Liver (tissue), 9 donors: ENCODE results near the gene AP1M2. TPM values are rescaled to one million over a fixed set of nuclear protein-coding genes. Genes with fewer than 3 reads are reported as not detected.

Experiments used
- DNase-seq: peaks from one replicate; pipeline ENCODE4 v3.0.0-alpha.2; 2017; ENCODE audit warnings: low spot score
- H3K27ac ChIP-seq, 2 donors: one replicate each; pipeline ENCODE4 v1.7.0; 2013; ENCODE audit warnings: inconsistent platforms in 2 of 2, low read length in 2 of 2, control low read depth in 1 of 2, low read depth in 1 of 2, mild to moderate bottlenecking in 1 of 2
- H3K27me3 ChIP-seq, 4 donors: one replicate each; pipeline versions ENCODE4 v1.6.1 to v1.7.0; 2013; ENCODE audit warnings: low read length in 3 of 4, inconsistent platforms in 1 of 4, mild to moderate bottlenecking in 1 of 4, moderate library complexity in 1 of 4; ENCODE audit not compliant: control insufficient read depth in 4 of 4, insufficient read depth in 4 of 4
- H3K36me3 ChIP-seq, 4 donors: one replicate each; pipeline versions ENCODE4 v1.6.1 to v1.7.0; 2013; ENCODE audit warnings: low read length in 3 of 4, mild to moderate bottlenecking in 3 of 4, low read depth in 1 of 4, moderate library complexity in 1 of 4; ENCODE audit not compliant: control insufficient read depth in 4 of 4, insufficient read depth in 3 of 4
- H3K4me1 ChIP-seq, 4 donors: one replicate each; pipeline versions ENCODE4 v1.6.1 to v1.7.0; 2013; ENCODE audit warnings: low read length in 3 of 4, mild to moderate bottlenecking in 3 of 4, moderate library complexity in 1 of 4; ENCODE audit not compliant: control insufficient read depth in 4 of 4, insufficient read depth in 4 of 4
- H3K4me3 ChIP-seq, 3 donors: one replicate each; pipeline versions ENCODE4 v1.6.1 to v1.7.0; 2013; ENCODE audit warnings: low read length in 3 of 3, control low read depth in 1 of 3, low read depth in 1 of 3, mild to moderate bottlenecking in 1 of 3
- H3K9ac ChIP-seq, 2 donors: one replicate each; pipeline ENCODE4 v1.7.0; 2013; ENCODE audit warnings: low read length in 2 of 2, mild to moderate bottlenecking in 2 of 2, moderate library complexity in 2 of 2, control low read depth in 1 of 2, low read depth in 1 of 2
- H3K9me3 ChIP-seq, 4 donors: one replicate each; pipeline versions ENCODE4 v1.6.1 to v1.7.0; 2013; ENCODE audit warnings: low read length in 3 of 4; ENCODE audit not compliant: control insufficient read depth in 4 of 4
- FOXA1 ChIP-seq: IDR thresholded peaks from 2 replicates; pipeline ENCODE4 v1.6.1; 2016; ENCODE audit warnings: antibody characterized with exemption
- FOXA2 ChIP-seq: IDR thresholded peaks from 2 replicates; pipeline ENCODE4 v1.6.1; 2016; ENCODE audit warnings: antibody characterized with exemption
- GABPA ChIP-seq, 2 donors: IDR thresholded peaks in 1 of 2; conservative IDR thresholded peaks in 1 of 2; 2 replicates each; pipeline ENCODE4 v1.6.1; 2016; ENCODE audit warnings: antibody characterized with exemption in 2 of 2, mild to moderate bottlenecking in 1 of 2, moderate library complexity in 1 of 2
- HNF4A ChIP-seq, 2 donors: conservative IDR thresholded peaks; 2 replicates each; pipeline ENCODE4 v1.6.1; 2016; ENCODE audit warnings: antibody characterized with exemption in 2 of 2, mild to moderate bottlenecking in 2 of 2
- HNF4G ChIP-seq: IDR thresholded peaks from 2 replicates; pipeline ENCODE4 v1.6.1; 2016; ENCODE audit warnings: antibody characterized with exemption
- NR2F2 ChIP-seq: IDR thresholded peaks from 2 replicates; pipeline ENCODE4 v1.6.1; 2016; ENCODE audit warnings: antibody characterized with exemption
- RAD21 ChIP-seq, 2 donors: IDR thresholded peaks; 2 replicates each; pipeline ENCODE4 v1.6.1; 2016; ENCODE audit warnings: antibody characterized with exemption in 2 of 2, mild to moderate bottlenecking in 2 of 2
- RXRA ChIP-seq, 2 donors: IDR thresholded peaks; 2 replicates each; pipeline ENCODE4 v1.6.1; 2017 to 2018; ENCODE audit warnings: antibody characterized with exemption in 2 of 2, mild to moderate bottlenecking in 1 of 2
- SP1 ChIP-seq: IDR thresholded peaks from 2 replicates; pipeline ENCODE4 v1.6.1; 2018; ENCODE audit warnings: antibody characterized with exemption, mild to moderate bottlenecking
- TAF1 ChIP-seq: conservative IDR thresholded peaks from 2 replicates; pipeline ENCODE4 v1.6.1; 2016; ENCODE audit warnings: antibody characterized with exemption, mild to moderate bottlenecking
- YY1 ChIP-seq: IDR thresholded peaks from 2 replicates; pipeline ENCODE4 v1.6.1; 2016; ENCODE audit warnings: antibody characterized with exemption, mild to moderate bottlenecking
- WGBS: extraction: QIAGEN DNeasy Blood & Tissue Kit; methylation state at CpG from one replicate; pipeline ENCODE4 v1.1.7; 2013; 5-methylcytosine and 5-hydroxymethylcytosine counted together
- polyA plus RNA-seq, 2 donors: library from polyadenylated mRNA; stranded (reverse) in 1 of 2; unstranded in 1 of 2; fragments of 200-250 nt in 1 of 2; fragments of >200 nt in 1 of 2; fragmentation: Nextera tagmentation in 1 of 2; extraction: Ambion mirVana in 1 of 2; gene quantifications; one replicate each; pipeline versions ENCODE4 v1.2.1 to v1.2.3, GENCODE V29; 2013 to 2015
- total RNA-seq, 2 donors: library from RNA; depleted of rRNA; stranded (reverse); fragments of >200 nt; gene quantifications; one replicate each; pipeline ENCODE4 v1.2.3, GENCODE V29; 2014
- TF ChIP-seq, protein P1 (sequence below): IDR thresholded peaks from 2 replicates; pipeline ENCODE4 v1.6.1; 2016; ENCODE audit warnings: antibody characterized with exemption, mild to moderate bottlenecking
- TF ChIP-seq, protein P2 (sequence below): IDR thresholded peaks from 2 replicates; pipeline ENCODE4 v1.6.1; 2016; ENCODE audit warnings: antibody characterized with exemption
- TF ChIP-seq, protein P3 (sequence below): IDR thresholded peaks from 2 replicates; pipeline ENCODE4 v1.6.1; 2016; ENCODE audit warnings: antibody characterized with exemption
- TF ChIP-seq, protein P4 (sequence below): IDR thresholded peaks from 2 replicates; pipeline ENCODE4 v1.6.1; 2016; ENCODE audit warnings: antibody characterized with exemption
- donor health status: healthy.
- donor health status: healthy.
- donor health status: healthy.
- donor health status: healthy.
- donor health status: healthy.

Gene AP1M2
- total and polyA plus RNA-seq, 4 donors: 0.42 to 1.3 (median 0.70) TPM

DNA sequence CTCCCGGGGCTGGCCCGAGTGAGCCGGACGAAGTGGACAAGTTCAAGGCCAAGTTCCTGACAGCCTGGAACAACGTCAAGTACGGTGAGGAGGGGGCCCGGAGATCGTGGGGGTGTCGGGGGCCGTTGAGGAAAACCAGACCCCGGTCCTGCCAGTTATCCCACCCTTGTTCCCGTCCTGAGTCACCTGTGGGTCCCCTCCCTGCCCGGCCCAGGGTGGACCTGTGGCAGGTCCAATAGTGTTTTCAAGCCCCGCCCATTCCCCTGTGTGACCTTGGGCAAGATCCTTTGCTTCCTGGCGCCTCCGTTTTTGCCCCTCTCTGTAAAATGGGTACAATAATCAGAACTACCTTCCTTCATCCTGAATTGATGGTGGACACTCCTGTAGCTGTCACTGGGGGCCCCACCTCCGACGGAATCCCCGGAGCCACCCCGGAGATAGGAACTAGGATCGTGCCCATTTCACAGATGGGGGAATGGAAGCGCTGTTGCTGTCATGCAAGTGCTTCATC is 42.8 kb downstream of the AP1M2 start:
- TF ChIP-seq RAD21 (IDR thresholded peaks at IDR 0.05): no peak
- peak; percentile 39 to 53 for TF ChIP-seq HNF4A (conservative IDR thresholded peaks at IDR 0.05)
- Histone ChIP-seq H3K9me3 (no peaks in the 10 kb centered on the region), H3K4me1 (peaks cover 8 to 22% (median 14%) of the 10 kb centered on the region in 4 donors), H3K4me3 (peak overlapping the region; percentile 76 to 99 (median 91)), H3K9ac (peak overlapping the region; percentile 71 to 72), H3K27ac (peak overlapping the region; percentile 42 to 77), H3K27me3 (no peaks in the 10 kb centered on the region), H3K36me3 (peaks cover 8 to 20% (median 15%) of the 10 kb centered on the region in 4 donors)
- WGBS: 21% methylated on average over 22 of the region's 22 CpGs
- peak; percentile 72 for DNase-seq

DNA sequence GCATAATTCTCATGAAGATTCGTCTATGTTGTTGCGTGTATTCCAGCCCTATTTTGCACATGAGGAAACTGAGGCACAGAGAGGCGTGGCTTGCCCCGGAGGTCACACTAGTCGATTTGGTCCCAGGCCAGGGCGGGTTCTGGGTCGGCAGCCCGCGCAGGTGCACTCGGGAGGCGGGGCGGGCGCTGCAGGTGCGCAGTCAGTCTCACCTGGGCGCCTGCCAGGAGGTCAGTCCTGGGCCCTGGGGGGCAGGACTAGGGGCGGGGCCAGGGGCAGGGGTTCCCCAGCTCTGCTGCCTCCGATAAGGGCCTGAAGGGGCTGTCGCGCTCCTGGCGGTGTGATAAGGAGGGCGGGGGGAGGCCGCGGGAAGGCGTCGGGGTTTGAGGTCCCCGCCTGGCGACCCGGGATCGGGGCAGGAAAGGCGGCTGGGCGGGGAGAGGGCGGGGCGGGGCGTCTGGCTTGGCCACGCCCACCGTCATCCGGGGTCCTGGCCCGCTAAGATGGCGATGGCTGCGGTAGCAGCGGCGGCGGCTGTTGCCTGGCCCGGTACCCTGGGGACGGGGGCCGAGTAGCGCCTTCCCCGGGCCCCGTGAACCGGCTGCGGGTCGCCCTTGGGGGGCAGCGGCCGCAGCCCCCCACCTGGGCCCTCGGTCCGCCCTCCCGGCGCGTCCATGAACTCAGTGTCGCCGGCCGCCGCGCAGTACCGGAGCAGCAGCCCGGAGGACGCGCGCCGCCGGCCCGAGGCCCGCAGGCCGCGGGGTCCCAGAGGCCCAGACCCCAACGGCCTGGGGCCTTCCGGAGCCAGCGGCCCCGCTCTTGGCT is 43.5 kb downstream of the AP1M2 start, which contains the start of gene ATG4D:
Gene ATG4D, plus strand, starts transcription at position 485 of the 822 bp plus-strand sequence. Its CDS starts 187 bp downstream, at position 672.
- Histone ChIP-seq H3K4me1 (peaks cover 8 to 22% (median 14%) of the 10 kb centered on the region in 4 donors), H3K9me3 (no peaks in the 10 kb centered on the region), H3K4me3 (peak within 1 kb of the TSS; percentile 76 to 99 (median 91)), H3K9ac (peak within 1 kb of the TSS; percentile 71 to 72), H3K36me3 (peaks cover 5 to 14% (median 11%) of the 10 kb centered on the region in 4 donors), H3K27me3 (no peaks in the 10 kb centered on the region), H3K27ac (peak within 1 kb of the TSS; percentile 42 to 77)
- TF ChIP-seq YY1 (peak; percentile 88), SP1 (peak; percentile 14), TAF1 (no peak)
- TF ChIP-seq, protein P1, sequence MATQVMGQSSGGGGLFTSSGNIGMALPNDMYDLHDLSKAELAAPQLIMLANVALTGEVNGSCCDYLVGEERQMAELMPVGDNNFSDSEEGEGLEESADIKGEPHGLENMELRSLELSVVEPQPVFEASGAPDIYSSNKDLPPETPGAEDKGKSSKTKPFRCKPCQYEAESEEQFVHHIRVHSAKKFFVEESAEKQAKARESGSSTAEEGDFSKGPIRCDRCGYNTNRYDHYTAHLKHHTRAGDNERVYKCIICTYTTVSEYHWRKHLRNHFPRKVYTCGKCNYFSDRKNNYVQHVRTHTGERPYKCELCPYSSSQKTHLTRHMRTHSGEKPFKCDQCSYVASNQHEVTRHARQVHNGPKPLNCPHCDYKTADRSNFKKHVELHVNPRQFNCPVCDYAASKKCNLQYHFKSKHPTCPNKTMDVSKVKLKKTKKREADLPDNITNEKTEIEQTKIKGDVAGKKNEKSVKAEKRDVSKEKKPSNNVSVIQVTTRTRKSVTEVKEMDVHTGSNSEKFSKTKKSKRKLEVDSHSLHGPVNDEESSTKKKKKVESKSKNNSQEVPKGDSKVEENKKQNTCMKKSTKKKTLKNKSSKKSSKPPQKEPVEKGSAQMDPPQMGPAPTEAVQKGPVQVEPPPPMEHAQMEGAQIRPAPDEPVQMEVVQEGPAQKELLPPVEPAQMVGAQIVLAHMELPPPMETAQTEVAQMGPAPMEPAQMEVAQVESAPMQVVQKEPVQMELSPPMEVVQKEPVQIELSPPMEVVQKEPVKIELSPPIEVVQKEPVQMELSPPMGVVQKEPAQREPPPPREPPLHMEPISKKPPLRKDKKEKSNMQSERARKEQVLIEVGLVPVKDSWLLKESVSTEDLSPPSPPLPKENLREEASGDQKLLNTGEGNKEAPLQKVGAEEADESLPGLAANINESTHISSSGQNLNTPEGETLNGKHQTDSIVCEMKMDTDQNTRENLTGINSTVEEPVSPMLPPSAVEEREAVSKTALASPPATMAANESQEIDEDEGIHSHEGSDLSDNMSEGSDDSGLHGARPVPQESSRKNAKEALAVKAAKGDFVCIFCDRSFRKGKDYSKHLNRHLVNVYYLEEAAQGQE: no peak
- under 1% methylated on average over 79 of the region's 79 CpGs for WGBS
- DNase-seq: peak; percentile 97

DNA sequence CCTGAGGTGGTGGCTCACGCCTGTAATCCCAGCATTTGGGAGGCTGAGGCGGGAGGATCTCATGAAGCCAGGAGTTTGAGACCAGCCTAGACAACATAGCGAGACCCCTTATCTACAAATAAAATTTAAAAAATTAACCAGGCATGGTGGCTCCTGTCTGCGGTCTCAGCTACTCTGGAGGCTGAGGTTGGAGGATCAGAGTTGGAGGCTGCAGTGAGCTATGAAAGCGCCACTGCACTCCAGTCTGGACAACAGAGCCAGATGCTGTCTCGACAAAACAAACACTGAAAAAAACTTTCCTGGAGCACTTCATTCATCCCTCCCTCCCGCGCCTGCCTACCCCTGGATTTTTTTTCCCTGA is 44.1 kb downstream of the AP1M2 start:
- WGBS: 52% methylated on average over 8 of the region's 8 CpGs
- H3K36me3 ChIP-seq: peaks cover 5 to 9% (median 7%) of the 10 kb centered on the region in 4 donors
- no peaks in the 10 kb centered on the region for H3K27me3 ChIP-seq
- H3K27ac ChIP-seq: no peak overlapping the region
- H3K4me3 ChIP-seq: peak overlapping the region in 1 of 3 donors; percentile 99
- no peaks in the 10 kb centered on the region for H3K9me3 ChIP-seq
- no peak for DNase-seq
- peaks cover 8 to 22% (median 14%) of the 10 kb centered on the region in 4 donors for H3K4me1 ChIP-seq
- H3K9ac ChIP-seq: no peak overlapping the region
- no peak for TF ChIP-seq GABPA (IDR thresholded peaks at IDR 0.05 in 1 of 2, conservative IDR thresholded peaks at IDR 0.05 in 1 of 2)
- no peak for TF ChIP-seq FOXA1
- TF ChIP-seq, protein P1: no peak
- no peak for TF ChIP-seq RXRA (IDR thresholded peaks at IDR 0.05)
- no peak for TF ChIP-seq RAD21 (IDR thresholded peaks at IDR 0.05)
- no peak for TF ChIP-seq HNF4G
- TF ChIP-seq TAF1: no peak
- TF ChIP-seq, protein P2, sequence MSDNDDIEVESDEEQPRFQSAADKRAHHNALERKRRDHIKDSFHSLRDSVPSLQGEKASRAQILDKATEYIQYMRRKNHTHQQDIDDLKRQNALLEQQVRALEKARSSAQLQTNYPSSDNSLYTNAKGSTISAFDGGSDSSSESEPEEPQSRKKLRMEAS: no peak
- TF ChIP-seq HNF4A (conservative IDR thresholded peaks at IDR 0.05): no peak
- TF ChIP-seq, protein P3, sequence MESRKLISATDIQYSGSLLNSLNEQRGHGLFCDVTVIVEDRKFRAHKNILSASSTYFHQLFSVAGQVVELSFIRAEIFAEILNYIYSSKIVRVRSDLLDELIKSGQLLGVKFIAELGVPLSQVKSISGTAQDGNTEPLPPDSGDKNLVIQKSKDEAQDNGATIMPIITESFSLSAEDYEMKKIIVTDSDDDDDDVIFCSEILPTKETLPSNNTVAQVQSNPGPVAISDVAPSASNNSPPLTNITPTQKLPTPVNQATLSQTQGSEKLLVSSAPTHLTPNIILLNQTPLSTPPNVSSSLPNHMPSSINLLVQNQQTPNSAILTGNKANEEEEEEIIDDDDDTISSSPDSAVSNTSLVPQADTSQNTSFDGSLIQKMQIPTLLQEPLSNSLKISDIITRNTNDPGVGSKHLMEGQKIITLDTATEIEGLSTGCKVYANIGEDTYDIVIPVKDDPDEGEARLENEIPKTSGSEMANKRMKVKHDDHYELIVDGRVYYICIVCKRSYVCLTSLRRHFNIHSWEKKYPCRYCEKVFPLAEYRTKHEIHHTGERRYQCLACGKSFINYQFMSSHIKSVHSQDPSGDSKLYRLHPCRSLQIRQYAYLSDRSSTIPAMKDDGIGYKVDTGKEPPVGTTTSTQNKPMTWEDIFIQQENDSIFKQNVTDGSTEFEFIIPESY: no peak
- TF ChIP-seq SP1: no peak
- no peak for TF ChIP-seq FOXA2
- TF ChIP-seq NR2F2: no peak
- TF ChIP-seq, protein P4, sequence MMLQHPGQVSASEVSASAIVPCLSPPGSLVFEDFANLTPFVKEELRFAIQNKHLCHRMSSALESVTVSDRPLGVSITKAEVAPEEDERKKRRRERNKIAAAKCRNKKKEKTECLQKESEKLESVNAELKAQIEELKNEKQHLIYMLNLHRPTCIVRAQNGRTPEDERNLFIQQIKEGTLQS: no peak
